BJ (cell line): ENCODE results near the gene CRADD. TPM values are rescaled to one million over a fixed set of nuclear protein-coding genes. Genes with fewer than 3 reads are reported as not detected.

Experiments used
- CTCF ChIA-PET: fragments of 350-600 bp; formaldehyde crosslinking; extraction: SDS; loops from one replicate; lab custom pipeline; 2021; ENCODE audit warnings: antibody characterized with exemption, inconsistent platforms; lab: Yijun Ruan, JAX
- POLR2A ChIA-PET: fragments of 300-600 bp; sonication (Branson Sonifier 250); formaldehyde crosslinking; extraction: SDS; loops from one replicate; lab custom pipeline; 2021; ENCODE audit warnings: antibody characterized with exemption; lab: Charles Lee
- DNase-seq: peaks from one replicate; pipeline ENCODE4 v3.0.0-alpha.2; 2011; ENCODE audit warnings: low read depth
- H3K27me3 ChIP-seq: 2 replicates; pipeline ENCODE4 v1.6.0; 2011; ENCODE audit warnings: low read length; ENCODE audit not compliant: control insufficient read depth, insufficient read depth
- H3K36me3 ChIP-seq: 2 replicates; pipeline ENCODE4 v1.5.1; 2011; ENCODE audit warnings: low read length; ENCODE audit not compliant: control insufficient read depth, insufficient read depth
- H3K4me3 ChIP-seq: 2 replicates; pipeline ENCODE4 v1.5.1; 2011; ENCODE audit warnings: low read depth, mild to moderate bottlenecking, control low read depth, low read length
- CTCF ChIP-seq: IDR thresholded peaks from 2 replicates; pipeline ENCODE4 v1.5.1; 2011; ENCODE audit warnings: low read depth, mild to moderate bottlenecking, control low read depth, inconsistent platforms, low read length, moderate library complexity; ENCODE audit not compliant: insufficient read depth
- polyA plus RNA-seq: library from polyadenylated mRNA; depleted of rRNA; stranded (reverse); fragments of >200 nt; gene quantifications from 2 replicates; pipeline ENCODE4 v1.2.3, GENCODE V29; 2011

CRADD gene
- polyA plus RNA-seq, 1 experiment = 16.6 TPM

- CTCF ChIA-PET = no interaction called here
- no peaks in the 10 kb centered on the region for H3K27me3 ChIP-seq
Observed at GRCh38 chr12:93663006-93663728, 14.0 kb upstream of the CRADD start.

GRCh38 chr12:93663729-93664084 lies 13.5 kb upstream of the CRADD start:
- no peak overlapping the region for H3K4me3 ChIP-seq
- no peaks in the 10 kb centered on the region for H3K27me3 ChIP-seq
- CTCF ChIA-PET = no interaction called here
- no peak for TF ChIP-seq CTCF
- no peak for DNase-seq
- POLR2A ChIA-PET = no interaction called here
- H3K36me3 ChIP-seq = no peaks in the 10 kb centered on the region

More at GRCh38 chr12:93663006-93663728, 14.0 kb upstream of the CRADD start:
- DNase-seq = no peak
- no peak for TF ChIP-seq CTCF
- POLR2A ChIA-PET = no interaction called here
- no peaks in the 10 kb centered on the region for H3K36me3 ChIP-seq
- no peak overlapping the region for H3K4me3 ChIP-seq

GRCh38 chr12:93664573-93665138 lies 12.5 kb upstream of the CRADD start:
- no peak for DNase-seq
- no peak for TF ChIP-seq CTCF
- CTCF ChIA-PET = interaction anchor here (0.8 kb wide), 1 partner anchor 9 kb away, joined by 3 read pairs; no protein-coding TSS in a partner anchor
- POLR2A ChIA-PET = no interaction called here
- Histone ChIP-seq H3K4me3 (no peak overlapping the region), H3K36me3 (no peaks in the 10 kb centered on the region), H3K27me3 (no peaks in the 10 kb centered on the region)

GRCh38 chr12:93667672-93668071 lies 9.5 kb upstream of the CRADD start:
- ChIA-PET CTCF (interaction anchor here (0.7 kb wide), 1 partner anchor 19 kb away, joined by 3 read pairs; no protein-coding TSS in a partner anchor), POLR2A (interaction anchor here (0.7 kb wide), 1 partner anchor 426 kb away, joined by 6 read pairs; no protein-coding TSS in a partner anchor)
- DNase-seq = no peak
- H3K36me3 ChIP-seq = no peaks in the 10 kb centered on the region
- no peak for TF ChIP-seq CTCF
- no peaks in the 10 kb centered on the region for H3K27me3 ChIP-seq
- H3K4me3 ChIP-seq = no peak overlapping the region

GRCh38 chr12:93668919-93669418 lies 8.2 kb upstream of the CRADD start:
- no peak for TF ChIP-seq CTCF
- H3K27me3 ChIP-seq = no peaks in the 10 kb centered on the region
- ChIA-PET CTCF (no interaction called here), POLR2A (no interaction called here)
- no peaks in the 10 kb centered on the region for H3K36me3 ChIP-seq
- H3K4me3 ChIP-seq = no peak overlapping the region
- DNase-seq = no peak
